Measurements from ENCODE around the gene TUBE1. TPM values are rescaled to one million over a fixed set of nuclear protein-coding genes. Genes with fewer than 3 reads are reported as not detected.

The TUBE1 gene
- total RNA-seq, 1 experiment from 2014 or later: 42.5 TPM

DNA sequence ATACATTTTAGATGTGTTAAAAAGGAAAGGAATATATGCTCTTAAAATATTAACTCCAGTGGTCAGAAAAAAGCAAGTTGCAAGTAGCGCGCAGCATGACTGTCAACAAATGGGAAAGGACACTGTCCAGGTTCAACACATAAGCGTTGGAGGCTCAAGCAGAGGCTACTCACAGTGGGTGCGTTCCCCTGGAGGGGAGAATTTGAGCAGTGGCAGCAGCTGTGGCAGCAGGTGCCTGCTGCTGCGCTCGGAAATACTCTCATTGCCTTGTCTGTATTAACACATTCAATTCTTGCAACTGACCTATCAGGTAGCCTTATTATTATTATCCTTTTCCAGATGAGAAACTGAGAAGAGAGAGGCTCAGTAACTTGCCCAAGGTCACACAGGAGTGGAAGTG, 55.3 kb downstream of the TUBE1 start:
- H3K9me3 ChIP-seq (ENCODE audit: control insufficient read depth in 1 of 2, insufficient read depth in 1 of 2, low read depth in 1 of 2, low read length in 2 of 2): no peaks in the 10 kb centered on the region
- no peaks in the 10 kb centered on the region for H3K9me2 ChIP-seq (ENCODE audit: insufficient read depth)
- no peaks in the 10 kb centered on the region for H3K4me1 ChIP-seq (ENCODE audit: control insufficient read depth in 1 of 2, insufficient read depth in 2 of 2, low read length in 2 of 2)
- H3K36me3 ChIP-seq (ENCODE audit: control insufficient read depth in 1 of 2, insufficient read depth in 2 of 2, low read length in 2 of 2): no peaks in the 10 kb centered on the region
- BruUV-seq (replicated peaks): no TSS peak
- H3K79me2 ChIP-seq (ENCODE audit: insufficient read depth, low read length): no peaks in the 10 kb centered on the region
- TF ChIP-seq ELF1 (IDR thresholded peaks at IDR 0.05; ENCODE audit: borderline replicate concordance, low read depth) (no peak), MAX (IDR thresholded peaks at IDR 0.05) (no peak), REST (IDR thresholded peaks at IDR 0.05; ENCODE audit: low read depth) (no peak), JUND (IDR thresholded peaks at IDR 0.05) (no peak), FOSL1 (IDR thresholded peaks at IDR 0.05; ENCODE audit: low read depth) (no peak), SP1 (IDR thresholded peaks at IDR 0.05; ENCODE audit: low read depth) (no peak), SRF (IDR thresholded peaks at IDR 0.05; ENCODE audit: low read depth) (no peak), RAD21 (IDR thresholded peaks at IDR 0.05; ENCODE audit: low read depth) (no peak), EZH2 (IDR thresholded peaks at IDR 0.05) (no peak), ZNF274 (IDR thresholded peaks at IDR 0.05; ENCODE audit: low read depth, low read length) (no peak), SIN3A (IDR thresholded peaks at IDR 0.05; ENCODE audit: low read depth) (no peak), EZH2phosphoT487 (IDR thresholded peaks at IDR 0.05; ENCODE audit: borderline replicate concordance) (no peak), POLR2A (IDR thresholded peaks at IDR 0.05; ENCODE audit: borderline replicate concordance, extremely low read depth, insufficient read depth, insufficient read length) (no peak), EGR1 (IDR thresholded peaks at IDR 0.05; ENCODE audit: low read depth) (no peak), YY1 (IDR thresholded peaks at IDR 0.05; ENCODE audit: extremely low read depth, insufficient replicate concordance, low read depth, low read length) (no peak), CEBPB (IDR thresholded peaks at IDR 0.05; ENCODE audit: low read depth) (no peak), ZBTB33 (IDR thresholded peaks at IDR 0.05; ENCODE audit: extremely low read depth, insufficient replicate concordance, low read length) (no peak), CTCF (IDR thresholded peaks at IDR 0.05 in 2 of 3, conservative IDR thresholded peaks at IDR 0.05 in 1 of 3; ENCODE audit: borderline replicate concordance in 1 of 3, insufficient read depth in 1 of 3, low read depth in 2 of 3, low read length in 2 of 3) (no peak)
- ChIA-PET POLR2A (no interaction called here), CTCF (interaction anchor here (1.6 to 1.8 kb wide), 2 partner anchors 9 to 322 kb away, joined by 3 read pairs; no protein-coding TSS in a partner anchor), RAD21 (ENCODE audit: low non-redundant PET in 1 of 2, low total read pairs in 2 of 2, uncharacterized antibody in 2 of 2, unreplicated experiment in 2 of 2) (no interaction called here)
- H3K4me2 ChIP-seq (ENCODE audit: low read length): no peak overlapping the region
- intact Hi-C loops (cut with micrococcal nuclease): no loop called here
- no peak for DNase-seq (ENCODE audit: low read depth, low spot score)
- no peak overlapping the region for H2AFZ ChIP-seq (ENCODE audit: low read depth, low read length, poor library complexity, severe bottlenecking)
- H3K27ac ChIP-seq (ENCODE audit: low read depth, low read length): no peak overlapping the region
- no peak overlapping the region for H3K4me3 ChIP-seq (replicated peaks in 1 of 2; ENCODE audit: low read depth in 1 of 2, low read length in 2 of 2)
- no peak for ATAC-seq
- H3K27me3 ChIP-seq (ENCODE audit: insufficient read depth, low read length): 0 out of 2 replicates have a peak, but pooled peaks cover 4% of the 10 kb centered on the region
- no peak overlapping the region for H3K9ac ChIP-seq (ENCODE audit: low read length)
- H4K20me1 ChIP-seq (ENCODE audit: insufficient read depth): no peaks in the 10 kb centered on the region

Measured in HCT116 (cell line).